ENCODE measurements around the gene ME3. TPM values are rescaled to one million over a fixed set of nuclear protein-coding genes. Genes with fewer than 3 reads are reported as not detected.

Gene ME3
- total RNA-seq, 2 experiments from 2014 or later: not detected

DNA sequence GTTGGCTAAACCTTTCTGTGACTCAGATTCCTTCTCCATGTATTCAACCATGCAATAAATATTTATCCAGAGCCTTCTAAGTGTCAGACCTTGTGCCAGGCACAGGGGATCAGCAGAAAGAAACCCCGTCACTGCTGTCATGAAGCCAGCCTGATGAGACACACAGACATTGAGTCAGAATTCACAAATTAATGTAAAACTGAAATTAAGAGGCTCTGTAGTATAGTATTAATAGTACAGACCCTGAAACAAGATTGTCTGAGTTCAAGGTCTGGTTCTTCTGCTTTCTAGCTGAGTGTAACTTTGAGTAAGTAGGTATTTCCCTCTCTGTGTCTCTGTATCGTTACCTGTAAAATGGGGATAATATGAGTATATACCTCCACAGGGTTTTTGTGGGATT lies 46.9 kb downstream of the ME3 start:
- no peaks in the 10 kb centered on the region for H3K9me3 ChIP-seq (ENCODE audit: low read length)
- H3K9me2 ChIP-seq (ENCODE audit: insufficient read depth, low read length): no peaks in the 10 kb centered on the region
- no peak overlapping the region for H3K4me3 ChIP-seq (ENCODE audit: low read depth, low read length, poor library complexity, severe bottlenecking)
- no peak overlapping the region for H3K4me2 ChIP-seq (ENCODE audit: low read length)
- TF ChIP-seq, protein P1, sequence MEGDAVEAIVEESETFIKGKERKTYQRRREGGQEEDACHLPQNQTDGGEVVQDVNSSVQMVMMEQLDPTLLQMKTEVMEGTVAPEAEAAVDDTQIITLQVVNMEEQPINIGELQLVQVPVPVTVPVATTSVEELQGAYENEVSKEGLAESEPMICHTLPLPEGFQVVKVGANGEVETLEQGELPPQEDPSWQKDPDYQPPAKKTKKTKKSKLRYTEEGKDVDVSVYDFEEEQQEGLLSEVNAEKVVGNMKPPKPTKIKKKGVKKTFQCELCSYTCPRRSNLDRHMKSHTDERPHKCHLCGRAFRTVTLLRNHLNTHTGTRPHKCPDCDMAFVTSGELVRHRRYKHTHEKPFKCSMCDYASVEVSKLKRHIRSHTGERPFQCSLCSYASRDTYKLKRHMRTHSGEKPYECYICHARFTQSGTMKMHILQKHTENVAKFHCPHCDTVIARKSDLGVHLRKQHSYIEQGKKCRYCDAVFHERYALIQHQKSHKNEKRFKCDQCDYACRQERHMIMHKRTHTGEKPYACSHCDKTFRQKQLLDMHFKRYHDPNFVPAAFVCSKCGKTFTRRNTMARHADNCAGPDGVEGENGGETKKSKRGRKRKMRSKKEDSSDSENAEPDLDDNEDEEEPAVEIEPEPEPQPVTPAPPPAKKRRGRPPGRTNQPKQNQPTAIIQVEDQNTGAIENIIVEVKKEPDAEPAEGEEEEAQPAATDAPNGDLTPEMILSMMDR (conservative IDR thresholded peaks at IDR 0.05; ENCODE audit: low read length): no peak
- no peak for TF ChIP-seq EZH2phosphoT487 (IDR thresholded peaks at IDR 0.05; ENCODE audit: borderline replicate concordance, low read depth, low read length)
- no peaks in the 10 kb centered on the region for H4K20me1 ChIP-seq (ENCODE audit: insufficient read depth, low read length)
- H3K36me3 ChIP-seq (ENCODE audit: insufficient read depth, low read length): no peaks in the 10 kb centered on the region
- intact Hi-C loops (cut with micrococcal nuclease; ENCODE audit: unreplicated experiment): loop anchor here (10.0 kb wide), 1 partner anchor 1559 kb away; no protein-coding TSS in a partner anchor
- ChIA-PET CTCF (ENCODE audit: unreplicated experiment) (no interaction called here), POLR2A (no interaction called here)
- no peak overlapping the region for H2AFZ ChIP-seq (ENCODE audit: low read length)
- H3K27ac ChIP-seq (ENCODE audit: low read depth, low read length, poor library complexity, severe bottlenecking): no peak overlapping the region
- no TSS peak for BruUV-seq (replicated peaks)
- no peaks in the 10 kb centered on the region for H3K4me1 ChIP-seq (ENCODE audit: insufficient read depth, low read length, poor library complexity, severe bottlenecking)
- no peaks in the 10 kb centered on the region for H3K79me2 ChIP-seq (ENCODE audit: insufficient read depth, low read depth, low read length)
- DNase-seq (ENCODE audit: low spot score): no peak

DNA sequence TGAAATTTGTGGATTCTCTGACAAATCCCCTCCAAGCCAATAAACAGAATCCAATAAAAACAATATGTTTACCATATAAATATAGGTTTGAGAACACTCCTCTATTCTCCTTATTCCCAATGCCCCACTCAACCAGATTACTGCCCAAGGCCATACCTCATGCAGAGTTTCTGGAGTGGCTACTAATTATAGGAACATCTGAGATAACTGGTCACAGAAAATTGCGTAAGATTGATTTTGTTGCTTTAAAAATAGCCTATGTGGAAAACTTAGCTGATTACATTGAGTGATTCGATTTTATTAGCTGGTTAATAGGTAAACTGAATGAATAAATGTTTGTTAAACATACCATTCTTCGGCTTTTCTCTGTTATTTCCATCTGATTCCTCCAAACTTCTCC lies 48.0 kb downstream of the ME3 start:
- H3K9me3 ChIP-seq (ENCODE audit: low read length): no peaks in the 10 kb centered on the region

DNA sequence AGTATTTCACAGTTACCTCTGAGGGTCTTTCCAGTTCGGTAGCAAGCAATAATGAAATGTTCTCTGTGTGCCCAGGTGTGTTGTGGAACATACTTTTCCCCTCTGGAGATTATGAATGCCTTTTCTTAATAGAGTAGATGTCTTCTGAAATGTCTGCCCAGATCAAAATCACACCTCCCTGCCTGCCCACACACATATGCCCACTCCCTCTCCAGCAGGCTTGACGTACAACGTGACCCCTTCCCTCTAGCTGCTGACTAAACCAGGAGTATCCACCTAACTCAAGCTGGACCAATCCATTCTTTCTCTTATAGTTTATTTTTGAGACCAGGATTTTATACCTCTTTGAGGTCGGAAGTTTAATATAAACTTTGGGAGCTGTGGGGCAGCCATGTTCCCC lies 48.7 kb downstream of the ME3 start:
- Histone ChIP-seq H4K20me1 (ENCODE audit: insufficient read depth, low read length) (no peaks in the 10 kb centered on the region), H3K9me2 (ENCODE audit: insufficient read depth, low read length) (no peaks in the 10 kb centered on the region), H3K4me1 (ENCODE audit: insufficient read depth, low read length, poor library complexity, severe bottlenecking) (no peaks in the 10 kb centered on the region), H3K36me3 (ENCODE audit: insufficient read depth, low read length) (no peaks in the 10 kb centered on the region), H3K27ac (ENCODE audit: low read depth, low read length, poor library complexity, severe bottlenecking) (no peak overlapping the region), H3K79me2 (ENCODE audit: insufficient read depth, low read depth, low read length) (no peaks in the 10 kb centered on the region), H3K4me2 (ENCODE audit: low read length) (no peak overlapping the region), H3K9me3 (ENCODE audit: low read length) (no peaks in the 10 kb centered on the region), H2AFZ (ENCODE audit: low read length) (no peak overlapping the region), H3K4me3 (ENCODE audit: low read depth, low read length, poor library complexity, severe bottlenecking) (no peak overlapping the region)
- CTCF ChIA-PET (ENCODE audit: unreplicated experiment): no interaction called here
- intact Hi-C loops (cut with micrococcal nuclease; ENCODE audit: unreplicated experiment): loop anchor here (10.0 kb wide), 1 partner anchor 1561 kb away; no protein-coding TSS in a partner anchor
- BruUV-seq (replicated peaks): no TSS peak
- POLR2A ChIA-PET: no interaction called here
- DNase-seq (ENCODE audit: low spot score): no peak
- TF ChIP-seq, protein P1 (conservative IDR thresholded peaks at IDR 0.05; ENCODE audit: low read length): no peak
- no peak for TF ChIP-seq EZH2phosphoT487 (IDR thresholded peaks at IDR 0.05; ENCODE audit: borderline replicate concordance, low read depth, low read length)

More for the DNA sequence above, 48.0 kb downstream of the ME3 start:
- no peak overlapping the region for H2AFZ ChIP-seq (ENCODE audit: low read length)
- POLR2A ChIA-PET: no interaction called here
- no peaks in the 10 kb centered on the region for H4K20me1 ChIP-seq (ENCODE audit: insufficient read depth, low read length)
- no peak overlapping the region for H3K4me3 ChIP-seq (ENCODE audit: low read depth, low read length, poor library complexity, severe bottlenecking)
- CTCF ChIA-PET (ENCODE audit: unreplicated experiment): no interaction called here
- BruUV-seq (replicated peaks): no TSS peak
- no peaks in the 10 kb centered on the region for H3K9me2 ChIP-seq (ENCODE audit: insufficient read depth, low read length)
- no peak overlapping the region for H3K4me2 ChIP-seq (ENCODE audit: low read length)
- H3K79me2 ChIP-seq (ENCODE audit: insufficient read depth, low read depth, low read length): no peaks in the 10 kb centered on the region
- H3K36me3 ChIP-seq (ENCODE audit: insufficient read depth, low read length): no peaks in the 10 kb centered on the region
- no peak for DNase-seq (ENCODE audit: low spot score)
- TF ChIP-seq EZH2phosphoT487 (IDR thresholded peaks at IDR 0.05; ENCODE audit: borderline replicate concordance, low read depth, low read length): no peak
- TF ChIP-seq, protein P1 (conservative IDR thresholded peaks at IDR 0.05; ENCODE audit: low read length): no peak
- intact Hi-C loops (cut with micrococcal nuclease; ENCODE audit: unreplicated experiment): loop anchor here (10.0 kb wide), 1 partner anchor 1560 kb away; no protein-coding TSS in a partner anchor
- H3K4me1 ChIP-seq (ENCODE audit: insufficient read depth, low read length, poor library complexity, severe bottlenecking): no peaks in the 10 kb centered on the region
- H3K27ac ChIP-seq (ENCODE audit: low read depth, low read length, poor library complexity, severe bottlenecking): no peak overlapping the region
